GM19455 (cell line): Measurements from ENCODE around the gene ANXA10.
"Not testable (repeated sequence)": the region's sequence is repeated elsewhere in the genome, so short reads cannot be mapped to it uniquely, and the experiment has no call there.

Experiments
- ATAC-seq: cut with Tn5 transposase; IDR thresholded peaks from one replicate; pipeline ENCODE4 v1.9.1; 2021; ENCODE audit not compliant: unreplicated experiment

Gene ANXA10, protein sequence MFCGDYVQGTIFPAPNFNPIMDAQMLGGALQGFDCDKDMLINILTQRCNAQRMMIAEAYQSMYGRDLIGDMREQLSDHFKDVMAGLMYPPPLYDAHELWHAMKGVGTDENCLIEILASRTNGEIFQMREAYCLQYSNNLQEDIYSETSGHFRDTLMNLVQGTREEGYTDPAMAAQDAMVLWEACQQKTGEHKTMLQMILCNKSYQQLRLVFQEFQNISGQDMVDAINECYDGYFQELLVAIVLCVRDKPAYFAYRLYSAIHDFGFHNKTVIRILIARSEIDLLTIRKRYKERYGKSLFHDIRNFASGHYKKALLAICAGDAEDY

DNA sequence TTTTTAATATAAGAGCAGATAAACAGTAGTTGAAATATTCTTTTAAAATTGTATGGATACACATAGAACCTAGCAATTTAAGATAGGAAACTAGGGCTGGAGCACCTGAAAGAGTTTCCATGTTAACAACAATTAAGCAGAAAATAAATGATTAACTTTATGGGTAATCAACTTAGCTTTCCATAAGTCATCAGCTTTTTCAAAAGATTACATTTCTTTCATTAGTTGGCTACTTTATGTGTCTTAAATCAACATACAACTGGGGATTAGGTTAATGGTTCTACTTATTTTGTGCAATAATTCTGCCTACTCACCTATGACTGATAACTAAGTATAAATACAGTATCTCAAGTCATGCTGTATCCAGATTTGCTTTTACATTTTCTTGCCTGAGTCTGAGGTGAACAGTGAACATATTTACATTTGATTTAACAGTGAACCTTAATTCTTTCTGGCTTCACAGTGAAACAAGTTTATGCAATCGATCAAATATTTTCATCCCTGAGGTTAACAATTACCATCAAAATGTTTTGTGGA lies at the start of gene ANXA10:
TSS of gene ANXA10 (plus strand) at position 362 of the 537 bp plus-strand sequence. CDS start at position 526, 164 bp downstream.
- no peak for ATAC-seq

DNA sequence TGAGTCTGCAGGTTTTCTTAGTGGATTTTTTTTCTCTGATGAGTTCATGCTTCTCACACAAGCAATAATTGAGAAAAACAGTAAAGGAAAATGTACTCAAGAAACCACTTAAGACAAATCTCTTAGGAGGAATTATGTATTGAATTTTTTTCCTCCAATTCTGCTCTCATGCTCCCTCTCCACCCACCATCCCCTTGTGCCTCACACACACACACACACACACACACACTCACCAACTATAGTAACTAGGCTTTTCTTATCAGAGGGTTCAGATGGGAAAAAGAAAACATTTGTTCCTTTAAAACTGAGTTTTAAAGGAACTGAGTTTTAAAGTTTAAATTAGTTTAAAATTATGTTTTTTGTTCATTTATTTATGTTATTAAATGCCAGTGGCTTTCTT lies 47.0 kb upstream of the ANXA10 start:
- no peak for ATAC-seq

DNA sequence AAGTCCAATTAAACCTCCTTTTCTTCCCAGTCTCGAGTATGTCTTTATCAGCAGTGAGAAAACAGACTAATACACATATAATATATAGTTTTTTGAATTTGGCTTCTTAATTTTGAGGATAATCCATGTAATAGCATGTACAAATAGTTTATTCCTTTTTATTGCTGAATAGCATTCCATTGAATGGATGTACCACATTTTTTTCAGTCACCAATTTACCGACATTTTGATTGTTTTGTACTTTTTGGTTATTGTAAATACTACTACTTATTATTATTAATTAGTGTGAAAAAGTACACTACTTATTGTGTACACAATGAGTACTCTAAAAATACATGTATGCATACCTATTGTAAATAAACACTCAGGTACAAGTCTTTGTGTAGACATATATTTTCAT lies 42.3 kb upstream of the ANXA10 start:
- no peak for ATAC-seq

DNA sequence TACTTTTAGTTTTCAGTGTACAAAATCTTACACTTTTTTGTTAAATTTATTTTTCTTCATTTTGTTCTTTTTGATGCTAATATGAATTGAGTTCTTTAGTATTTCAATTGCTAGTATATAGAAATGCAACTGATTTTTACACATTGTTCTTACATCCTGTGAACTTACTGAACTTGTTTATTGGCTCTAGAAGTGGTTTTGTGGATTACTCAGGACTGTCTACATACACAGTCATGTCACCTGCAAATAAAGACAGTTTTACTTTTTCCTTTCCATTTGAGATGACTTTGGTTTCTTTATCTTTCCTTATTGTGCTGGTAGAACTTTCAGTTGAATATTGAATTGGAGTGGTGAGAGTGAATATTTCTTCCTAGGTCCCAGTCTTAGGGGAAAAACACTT lies 40.8 kb upstream of the ANXA10 start:
- no peak for ATAC-seq

DNA sequence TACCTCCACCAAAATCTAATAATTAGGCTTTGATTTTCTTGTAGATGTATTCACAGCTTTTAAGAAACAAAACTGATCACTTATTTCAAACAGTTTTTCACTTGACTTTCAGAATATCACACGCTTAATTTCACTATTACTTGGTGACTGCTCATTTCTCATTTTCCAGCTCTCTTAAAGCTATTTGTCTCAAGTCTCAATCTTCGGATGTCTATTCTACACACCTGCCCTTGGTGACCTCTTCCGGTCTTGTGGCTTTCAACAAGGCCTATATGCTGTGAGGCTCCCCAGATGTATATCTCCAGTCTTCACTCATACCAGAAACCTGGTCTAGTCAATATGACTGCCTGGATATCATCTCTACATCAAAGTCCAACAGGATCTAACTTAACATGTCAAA lies 34.9 kb upstream of the ANXA10 start:
- peak; percentile 92 for ATAC-seq

DNA sequence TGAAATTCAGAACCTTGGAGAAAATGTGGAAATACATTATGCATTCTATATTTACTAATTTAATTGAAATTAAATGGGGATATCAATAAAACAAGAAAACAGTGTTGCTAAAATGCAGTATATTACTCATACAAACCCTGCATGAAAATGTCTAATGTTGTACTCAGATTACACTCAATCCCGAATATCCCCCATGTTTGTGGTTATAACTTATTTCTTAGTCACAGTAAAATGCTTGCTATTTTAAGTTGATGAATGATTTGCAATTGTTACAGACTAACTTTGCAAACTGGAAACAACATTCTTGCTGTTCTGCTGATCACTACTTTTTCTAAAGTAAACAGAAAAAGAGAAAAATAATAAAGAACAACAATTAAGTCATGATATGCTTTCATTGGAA lies 33.1 kb upstream of the ANXA10 start:
- no peak for ATAC-seq

DNA sequence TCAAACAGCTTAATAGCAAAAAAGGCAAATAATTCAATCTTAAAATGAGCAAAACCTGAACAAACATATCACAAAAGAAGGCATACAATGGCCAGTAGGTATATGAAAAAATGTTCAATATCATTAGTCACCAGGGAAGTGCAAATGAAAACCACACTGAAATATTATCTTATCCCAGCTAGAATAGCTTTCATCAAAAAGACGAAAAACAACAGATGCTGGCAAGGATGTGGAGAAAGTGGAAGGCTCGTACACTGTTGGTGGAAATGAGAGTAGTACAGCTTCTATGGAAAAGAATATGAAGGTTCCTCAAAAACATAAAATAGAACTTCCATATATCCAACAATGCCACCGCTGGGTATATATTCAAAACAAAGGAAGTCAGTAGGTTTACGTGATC lies 29.3 kb upstream of the ANXA10 start:
- no peak for ATAC-seq

DNA sequence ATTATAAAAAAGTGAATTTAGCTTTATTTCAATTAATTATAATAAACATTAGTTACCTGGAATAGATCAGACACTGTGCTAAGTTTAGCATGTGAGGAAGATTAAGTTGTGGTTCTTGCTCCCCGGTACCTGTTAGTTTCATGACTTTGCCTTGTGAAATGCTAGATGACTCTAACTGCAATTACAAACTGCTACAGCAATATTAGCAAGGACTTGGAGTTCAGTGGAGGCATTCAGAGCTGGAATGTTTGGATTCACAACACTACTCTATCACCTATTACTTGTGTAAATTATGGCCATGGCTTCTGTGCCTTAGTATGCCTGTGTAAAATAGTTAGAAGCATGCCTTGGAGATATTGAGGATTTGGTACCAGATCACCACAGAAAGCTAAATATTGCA lies 21.4 kb upstream of the ANXA10 start:
- ATAC-seq, result no peak

DNA sequence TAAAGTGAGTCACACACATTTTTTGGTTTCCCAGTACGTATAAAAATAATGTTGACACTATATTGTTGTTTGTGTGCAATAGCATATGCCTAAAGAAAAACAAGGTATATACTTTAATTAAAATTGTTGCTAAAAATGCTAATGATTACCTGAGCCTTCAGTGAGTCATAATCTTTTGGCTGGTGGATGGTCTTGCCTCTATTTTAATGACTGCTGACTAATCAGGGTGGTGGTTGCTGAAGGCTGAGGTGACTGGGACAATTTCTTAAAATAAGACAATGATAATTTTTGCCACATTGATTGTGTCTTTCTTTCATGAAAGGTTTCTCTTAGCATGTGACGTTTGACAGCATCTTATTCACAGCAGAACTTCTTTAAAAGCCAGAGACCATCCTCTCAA lies 21.0 kb upstream of the ANXA10 start:
- no peak for ATAC-seq

DNA sequence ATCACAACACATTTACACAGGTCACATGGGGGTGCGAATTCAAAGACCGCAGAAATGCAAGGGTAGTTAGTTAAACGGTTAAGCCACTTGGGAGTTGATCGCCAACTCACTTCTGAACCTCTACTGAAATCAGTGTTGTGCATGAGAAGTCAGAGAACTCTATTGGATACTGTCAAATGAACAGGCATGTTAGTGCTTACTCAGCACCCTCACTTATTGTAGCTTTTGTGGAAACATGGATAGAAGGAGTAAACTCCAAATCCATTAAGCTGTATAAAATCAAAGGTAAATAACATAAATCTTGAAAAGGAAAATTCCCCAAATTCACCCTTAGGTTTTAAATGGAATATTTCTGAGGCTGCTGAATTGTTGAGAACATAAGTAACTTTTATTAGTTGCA lies 17.5 kb upstream of the ANXA10 start:
- no peak for ATAC-seq

DNA sequence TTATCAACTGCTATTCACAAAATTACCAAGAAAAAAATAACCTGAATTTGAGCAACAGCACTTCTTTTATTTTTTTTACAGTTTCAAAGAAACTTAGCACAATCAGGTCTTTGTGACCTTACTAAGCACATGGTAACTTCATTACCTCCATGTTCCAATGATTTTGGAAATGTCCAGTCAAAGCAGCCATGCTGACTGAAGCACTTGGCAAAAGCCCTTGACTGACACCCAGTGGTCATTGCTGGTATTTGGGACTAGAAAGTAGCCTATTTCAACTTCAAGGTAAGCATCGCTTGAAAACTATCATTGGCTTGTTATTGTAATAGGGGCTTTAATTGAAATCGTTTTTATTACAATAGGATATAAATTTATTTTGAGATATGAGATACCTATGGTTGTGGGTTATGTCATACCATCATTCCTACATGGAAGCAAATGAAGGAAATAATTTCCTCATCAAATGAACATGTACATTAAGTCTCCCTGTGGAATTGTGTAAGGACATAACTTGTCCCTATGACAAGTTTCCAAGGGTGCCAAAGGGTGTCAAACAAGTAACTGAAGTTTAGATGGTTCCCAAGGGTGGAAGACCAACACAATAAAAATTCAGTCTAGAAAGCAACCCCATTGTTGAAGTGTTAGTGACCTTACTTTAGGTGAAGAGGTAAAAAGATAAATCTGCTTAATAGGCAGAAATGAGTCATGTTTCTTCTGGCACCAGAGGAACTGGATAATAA lies 15.2 kb upstream of the ANXA10 start:
- peak; percentile 84 for ATAC-seq

DNA sequence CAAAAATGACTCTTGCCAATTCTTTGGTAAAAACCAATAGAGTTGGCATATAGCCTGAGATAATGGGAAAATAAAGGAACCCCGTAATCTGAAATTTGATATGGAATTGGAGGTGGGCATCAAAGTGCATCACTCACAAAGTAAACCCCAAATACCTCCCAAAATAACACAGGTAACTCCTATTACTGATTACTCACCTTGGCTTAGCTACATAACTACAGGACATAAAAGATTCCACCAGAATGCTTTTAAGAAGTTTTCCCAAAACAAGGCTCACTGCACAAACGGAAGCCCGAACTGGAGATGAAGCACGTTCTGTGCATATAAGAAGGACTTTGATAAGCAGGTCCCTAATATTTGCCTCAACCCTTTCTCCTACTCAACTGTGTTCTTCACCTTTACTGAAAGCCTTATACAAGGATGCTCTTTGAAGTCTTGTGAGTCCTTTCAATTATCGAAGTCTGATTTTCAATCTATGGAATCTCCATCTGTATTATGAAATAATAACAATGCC lies 14.6 kb upstream of the ANXA10 start:
- no peak for ATAC-seq

DNA sequence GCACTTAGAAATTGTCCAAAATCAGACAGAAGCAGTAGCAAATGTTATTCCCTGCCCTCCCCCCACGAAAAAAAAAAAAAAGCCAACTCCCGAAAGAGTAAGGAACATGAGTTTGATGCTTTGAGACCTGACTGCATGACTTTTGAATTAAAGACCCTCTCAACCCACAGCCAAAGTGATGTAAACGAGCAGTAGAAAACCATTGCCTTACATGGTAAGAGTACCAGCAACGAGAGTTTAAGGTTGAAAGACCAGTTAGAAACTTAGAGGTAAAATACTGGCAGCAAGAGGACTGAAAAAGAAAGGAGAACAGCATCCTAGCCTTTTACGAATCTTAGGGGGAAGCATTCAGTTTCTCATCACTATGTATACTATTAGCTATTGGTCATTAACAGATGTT lies 10.0 kb upstream of the ANXA10 start:
- no peak for ATAC-seq

DNA sequence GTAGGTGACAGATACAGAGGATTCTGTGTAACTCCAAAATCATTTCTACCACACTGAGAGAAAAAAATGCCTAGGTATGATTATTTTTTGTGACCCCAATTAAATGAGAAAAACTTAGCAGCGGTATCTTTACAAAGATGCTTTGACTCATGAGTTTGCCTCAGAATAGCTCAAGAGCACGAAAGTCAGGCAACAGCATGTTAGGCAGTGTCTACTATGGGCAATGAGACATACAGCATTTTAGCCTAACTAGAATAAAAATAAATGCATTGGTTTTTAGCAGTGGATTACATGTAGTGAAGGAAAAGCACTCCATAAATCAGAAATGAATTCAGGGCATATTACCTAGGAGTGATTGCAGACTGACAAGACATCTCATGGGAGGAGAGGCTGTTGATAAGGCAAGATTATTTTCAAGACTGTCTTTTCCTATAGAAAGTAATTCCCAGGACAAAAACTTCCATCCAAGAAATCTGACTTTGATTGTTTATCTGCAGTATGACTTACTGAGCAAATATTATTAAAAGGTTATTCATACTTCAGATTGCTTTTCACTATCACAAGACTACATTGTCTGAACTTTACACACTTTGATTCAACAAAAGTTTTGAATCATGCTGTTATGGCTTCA lies 3.6 kb downstream of the ANXA10 start:
- no peak for ATAC-seq

DNA sequence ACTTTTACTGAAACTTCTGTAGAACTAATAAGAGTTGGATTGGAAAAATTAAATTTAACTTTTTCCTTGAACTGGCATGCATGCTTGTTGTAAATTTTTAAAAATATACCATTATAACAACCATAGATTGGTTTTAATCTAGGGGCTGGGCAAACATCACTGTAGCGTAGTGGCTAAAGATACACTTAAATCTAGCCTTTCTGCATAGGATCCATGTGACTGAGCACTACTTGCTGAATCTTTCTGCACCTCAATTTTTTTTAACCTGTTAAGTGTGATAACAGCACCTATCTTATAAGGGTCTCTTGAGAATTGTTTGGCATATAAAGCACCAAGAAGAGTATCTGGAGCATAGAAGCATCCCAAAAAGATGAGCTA lies 4.1 kb downstream of the ANXA10 start:
- ATAC-seq, result no peak

DNA sequence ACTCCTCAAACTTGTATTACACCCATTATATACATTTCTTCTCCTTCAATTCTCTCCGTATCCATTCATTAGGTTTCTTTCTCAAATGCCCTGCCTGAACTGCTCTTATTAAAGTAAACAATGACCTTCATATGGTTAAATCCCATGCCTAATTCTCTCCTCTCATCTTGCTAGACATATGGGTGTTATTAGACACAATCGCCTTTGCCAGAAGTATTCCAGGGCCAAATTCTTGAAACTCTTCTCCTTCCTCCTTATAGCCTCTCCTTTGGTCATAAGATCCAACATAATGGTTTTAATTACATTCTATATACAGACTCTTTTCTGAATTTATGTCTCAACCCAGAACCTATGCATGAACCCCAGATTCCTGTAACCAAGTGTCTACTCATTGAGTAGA lies 4.8 kb downstream of the ANXA10 start:
- no peak for ATAC-seq

DNA sequence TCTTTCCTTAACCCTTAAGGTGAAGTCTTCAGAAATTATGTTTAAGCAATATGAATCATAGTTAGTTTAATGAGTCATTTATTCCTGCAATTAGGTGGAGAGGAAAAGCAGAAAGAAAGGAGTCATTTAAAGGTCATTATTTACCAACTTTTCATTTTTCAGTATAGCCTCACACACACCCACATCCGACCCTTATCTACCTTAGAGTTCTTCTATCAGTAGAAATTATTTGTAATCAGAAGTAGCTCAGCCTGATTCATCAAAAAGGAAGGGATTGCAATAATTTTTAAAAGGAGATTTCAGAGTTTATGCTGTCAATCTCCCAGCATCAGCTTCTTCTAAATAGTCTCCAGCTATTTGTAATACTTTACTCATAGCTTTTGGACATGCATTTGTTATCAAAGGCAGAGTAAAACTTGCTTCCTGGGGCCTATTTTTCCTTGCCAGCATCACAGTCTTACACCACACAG lies 5.9 kb downstream of the ANXA10 start:
- ATAC-seq, result no peak

DNA sequence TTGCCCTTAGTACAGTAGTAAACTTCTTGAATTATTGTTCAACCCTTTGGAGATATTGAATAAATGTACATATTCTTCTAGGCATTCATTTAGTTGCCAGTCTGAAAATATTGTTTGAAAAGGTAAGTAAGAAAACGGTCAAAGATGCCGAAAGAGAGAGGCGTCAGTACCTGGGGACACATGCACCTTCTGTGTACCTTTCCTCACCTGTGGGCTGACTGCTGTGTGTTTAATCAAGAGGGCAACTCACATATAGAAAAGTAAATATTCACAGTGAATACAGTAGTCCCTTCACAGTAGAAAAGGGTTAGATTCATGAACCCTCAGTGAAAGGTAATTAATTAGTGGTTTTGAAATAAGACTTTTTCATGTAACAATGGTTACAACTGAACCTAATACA lies 6.9 kb downstream of the ANXA10 start:
- ATAC-seq, result no peak

DNA sequence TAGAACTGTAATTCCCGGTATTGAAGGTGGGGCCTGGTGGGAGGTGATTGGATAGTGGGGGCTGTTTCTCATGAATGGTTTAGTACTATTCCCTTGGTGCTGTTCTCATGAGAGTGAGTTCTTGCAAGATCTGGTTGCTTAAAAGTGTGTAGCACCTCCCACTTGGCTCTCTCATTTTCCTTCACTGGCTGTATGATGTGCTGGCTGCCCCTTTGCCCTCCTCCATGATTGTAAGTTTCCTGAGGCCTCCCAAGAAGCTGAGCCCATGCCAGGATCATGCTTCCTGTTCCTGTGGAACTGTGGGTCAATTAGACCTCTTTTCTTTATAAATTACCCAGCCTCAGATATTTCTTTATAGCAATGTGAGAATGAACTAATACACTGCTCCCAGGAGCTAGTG lies 8.7 kb downstream of the ANXA10 start:
- ATAC-seq, result no peak

DNA sequence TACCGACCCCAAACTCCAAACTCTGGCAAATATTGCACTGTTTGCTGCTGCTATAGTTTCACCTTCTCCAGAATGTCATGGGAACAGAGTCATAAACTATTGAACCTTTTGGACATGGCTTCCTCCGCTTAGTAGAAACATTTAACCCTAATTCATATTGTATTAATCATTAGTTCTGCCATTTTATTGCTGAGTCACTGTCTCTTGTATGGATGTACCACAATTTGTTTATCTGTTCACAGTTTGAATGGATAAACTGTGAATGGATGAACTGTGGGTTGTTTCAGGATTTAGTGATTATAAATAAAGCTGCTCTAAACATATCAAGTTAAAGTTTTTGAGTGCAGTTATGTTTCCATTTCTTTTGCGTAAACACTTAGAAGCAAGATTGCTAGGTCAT lies 10.1 kb downstream of the ANXA10 start:
- ATAC-seq, result no peak

DNA sequence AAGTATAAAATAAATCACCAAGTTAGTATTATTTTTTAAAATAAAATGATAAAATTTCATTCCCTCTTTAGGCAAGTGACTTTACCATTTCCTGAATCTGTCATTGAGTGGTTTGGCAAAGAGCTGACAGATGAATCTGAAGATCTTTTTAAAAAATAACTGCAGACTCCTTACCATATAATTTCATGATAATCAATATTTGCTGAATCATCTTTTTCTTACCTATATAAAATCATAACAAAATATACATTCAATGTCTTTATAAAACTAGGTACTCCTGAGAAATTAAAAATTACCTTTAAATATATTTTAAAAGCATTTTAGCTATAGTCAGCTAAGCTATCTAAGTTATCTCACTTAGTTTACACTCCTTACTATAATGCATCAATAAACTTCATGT lies 17.2 kb downstream of the ANXA10 start:
- ATAC-seq, result no peak

DNA sequence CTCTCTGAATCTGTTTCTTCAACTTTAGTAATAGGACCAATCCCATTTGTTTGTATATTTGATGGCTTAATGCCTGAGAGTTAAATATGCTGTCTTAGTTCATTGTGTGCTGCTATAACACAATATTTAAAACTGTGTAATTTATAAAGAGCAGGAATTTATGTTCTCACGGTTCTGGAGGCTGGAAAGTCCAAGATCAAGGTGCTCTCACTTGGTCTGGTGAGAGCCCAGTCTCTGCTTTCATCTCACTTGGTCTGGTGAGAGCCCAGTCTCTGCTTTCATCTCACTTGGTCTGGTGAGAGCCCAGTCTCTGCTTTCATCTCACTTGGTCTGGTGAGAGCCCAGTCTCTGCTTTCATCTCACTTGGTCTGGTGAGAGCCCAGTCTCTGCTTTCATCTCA lies 20.7 kb downstream of the ANXA10 start:
- ATAC-seq, result not testable (repeated sequence)
